Measurements from ENCODE around the gene RARG.

Gene RARG

DNA sequence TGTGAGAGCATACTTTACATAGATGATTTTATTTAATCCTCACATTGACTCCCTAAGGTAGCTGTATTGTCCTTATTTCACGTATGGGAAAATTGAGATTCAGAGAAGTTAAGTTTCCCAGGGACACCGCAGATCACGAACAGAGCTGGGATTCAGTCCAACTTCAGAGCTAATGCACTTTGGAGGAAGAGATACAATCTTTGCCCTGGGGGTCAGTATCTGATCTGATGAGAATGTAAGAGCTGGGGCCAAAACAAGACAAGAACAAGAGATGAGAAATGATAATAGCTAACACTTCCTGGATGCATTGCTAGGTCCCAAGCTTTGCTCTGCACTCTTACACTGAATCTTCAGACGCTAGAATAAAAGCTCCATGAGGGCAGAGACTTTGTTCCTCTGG is 45.3 kb downstream of the RARG start:
- TF ChIP-seq, protein P1, sequence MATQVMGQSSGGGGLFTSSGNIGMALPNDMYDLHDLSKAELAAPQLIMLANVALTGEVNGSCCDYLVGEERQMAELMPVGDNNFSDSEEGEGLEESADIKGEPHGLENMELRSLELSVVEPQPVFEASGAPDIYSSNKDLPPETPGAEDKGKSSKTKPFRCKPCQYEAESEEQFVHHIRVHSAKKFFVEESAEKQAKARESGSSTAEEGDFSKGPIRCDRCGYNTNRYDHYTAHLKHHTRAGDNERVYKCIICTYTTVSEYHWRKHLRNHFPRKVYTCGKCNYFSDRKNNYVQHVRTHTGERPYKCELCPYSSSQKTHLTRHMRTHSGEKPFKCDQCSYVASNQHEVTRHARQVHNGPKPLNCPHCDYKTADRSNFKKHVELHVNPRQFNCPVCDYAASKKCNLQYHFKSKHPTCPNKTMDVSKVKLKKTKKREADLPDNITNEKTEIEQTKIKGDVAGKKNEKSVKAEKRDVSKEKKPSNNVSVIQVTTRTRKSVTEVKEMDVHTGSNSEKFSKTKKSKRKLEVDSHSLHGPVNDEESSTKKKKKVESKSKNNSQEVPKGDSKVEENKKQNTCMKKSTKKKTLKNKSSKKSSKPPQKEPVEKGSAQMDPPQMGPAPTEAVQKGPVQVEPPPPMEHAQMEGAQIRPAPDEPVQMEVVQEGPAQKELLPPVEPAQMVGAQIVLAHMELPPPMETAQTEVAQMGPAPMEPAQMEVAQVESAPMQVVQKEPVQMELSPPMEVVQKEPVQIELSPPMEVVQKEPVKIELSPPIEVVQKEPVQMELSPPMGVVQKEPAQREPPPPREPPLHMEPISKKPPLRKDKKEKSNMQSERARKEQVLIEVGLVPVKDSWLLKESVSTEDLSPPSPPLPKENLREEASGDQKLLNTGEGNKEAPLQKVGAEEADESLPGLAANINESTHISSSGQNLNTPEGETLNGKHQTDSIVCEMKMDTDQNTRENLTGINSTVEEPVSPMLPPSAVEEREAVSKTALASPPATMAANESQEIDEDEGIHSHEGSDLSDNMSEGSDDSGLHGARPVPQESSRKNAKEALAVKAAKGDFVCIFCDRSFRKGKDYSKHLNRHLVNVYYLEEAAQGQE (IDR thresholded peaks at IDR 0.05; ENCODE audit: low read depth) = no peak
- TF ChIP-seq CEBPB (IDR thresholded peaks at IDR 0.05) = no peak
- TF ChIP-seq TAF1 (IDR thresholded peaks at IDR 0.05; ENCODE audit: low read depth) = no peak
- no peak for TF ChIP-seq TCF12 (IDR thresholded peaks at IDR 0.05; ENCODE audit: low read depth)
- TF ChIP-seq YY1 (IDR thresholded peaks at IDR 0.05; ENCODE audit: low read depth) = no peak
- TF ChIP-seq EGR1 (IDR thresholded peaks at IDR 0.05) = no peak
- TF ChIP-seq EP300 (IDR thresholded peaks at IDR 0.05; ENCODE audit: borderline replicate concordance) = no peak
- TF ChIP-seq, protein P2, sequence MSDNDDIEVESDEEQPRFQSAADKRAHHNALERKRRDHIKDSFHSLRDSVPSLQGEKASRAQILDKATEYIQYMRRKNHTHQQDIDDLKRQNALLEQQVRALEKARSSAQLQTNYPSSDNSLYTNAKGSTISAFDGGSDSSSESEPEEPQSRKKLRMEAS (IDR thresholded peaks at IDR 0.05) = no peak
- TF ChIP-seq, protein P3, sequence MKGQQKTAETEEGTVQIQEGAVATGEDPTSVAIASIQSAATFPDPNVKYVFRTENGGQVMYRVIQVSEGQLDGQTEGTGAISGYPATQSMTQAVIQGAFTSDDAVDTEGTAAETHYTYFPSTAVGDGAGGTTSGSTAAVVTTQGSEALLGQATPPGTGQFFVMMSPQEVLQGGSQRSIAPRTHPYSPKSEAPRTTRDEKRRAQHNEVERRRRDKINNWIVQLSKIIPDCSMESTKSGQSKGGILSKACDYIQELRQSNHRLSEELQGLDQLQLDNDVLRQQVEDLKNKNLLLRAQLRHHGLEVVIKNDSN (IDR thresholded peaks at IDR 0.05) = no peak
- no peak for TF ChIP-seq RAD21 (IDR thresholded peaks at IDR 0.05; ENCODE audit: low read depth)
- no peak for TF ChIP-seq TEAD4 (IDR thresholded peaks at IDR 0.05)
- TF ChIP-seq FOXM1 (IDR thresholded peaks at IDR 0.05; ENCODE audit: borderline replicate concordance, low read depth) = no peak
- no peak for TF ChIP-seq CREB1 (IDR thresholded peaks at IDR 0.05; ENCODE audit: low read depth)
- TF ChIP-seq NFIC (IDR thresholded peaks at IDR 0.05) = no peak
- no peak for TF ChIP-seq ZBTB7A (IDR thresholded peaks at IDR 0.05; ENCODE audit: low read depth)

DNA sequence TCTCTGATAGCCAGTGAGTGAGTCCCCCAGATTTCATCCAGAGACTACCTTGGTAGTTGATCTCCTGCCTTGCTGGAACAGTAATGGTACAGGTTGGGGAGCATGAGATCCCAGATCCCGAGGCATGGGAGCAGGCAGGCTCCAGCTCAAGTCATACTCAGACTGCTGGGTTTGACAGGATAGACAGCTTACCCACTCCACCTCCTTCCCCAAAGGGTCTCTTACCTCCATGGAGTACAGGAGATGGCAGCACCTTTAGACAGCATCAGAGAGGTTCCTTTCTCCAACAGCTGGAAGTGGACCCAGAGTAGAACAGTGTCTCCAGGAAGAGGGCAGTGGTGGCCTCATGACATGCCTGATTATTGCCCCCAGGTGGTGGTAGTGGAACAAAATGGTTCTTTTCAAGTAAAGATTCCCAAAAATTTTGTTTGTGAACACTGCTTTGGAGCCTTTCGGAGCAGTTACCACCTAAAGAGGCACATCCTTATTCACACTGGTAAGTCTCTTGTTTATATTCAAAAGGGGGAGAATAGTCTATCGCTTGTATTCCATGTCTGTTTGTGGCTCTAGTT is 46.3 kb downstream of the RARG start:
- TF ChIP-seq TEAD4 (IDR thresholded peaks at IDR 0.05) = no peak
- no peak for TF ChIP-seq EP300 (IDR thresholded peaks at IDR 0.05; ENCODE audit: borderline replicate concordance)
- no peak for TF ChIP-seq ZBTB7A (IDR thresholded peaks at IDR 0.05; ENCODE audit: low read depth)
- no peak for TF ChIP-seq YY1 (IDR thresholded peaks at IDR 0.05; ENCODE audit: low read depth)
- TF ChIP-seq CEBPB (IDR thresholded peaks at IDR 0.05) = no peak
- TF ChIP-seq, protein P2 (IDR thresholded peaks at IDR 0.05) = no peak
- TF ChIP-seq, protein P1 (IDR thresholded peaks at IDR 0.05; ENCODE audit: low read depth) = no peak
- TF ChIP-seq TCF12 (IDR thresholded peaks at IDR 0.05; ENCODE audit: low read depth) = no peak
- no peak for TF ChIP-seq TAF1 (IDR thresholded peaks at IDR 0.05; ENCODE audit: low read depth)
- TF ChIP-seq RAD21 (IDR thresholded peaks at IDR 0.05; ENCODE audit: low read depth) = no peak
- no peak for TF ChIP-seq NFIC (IDR thresholded peaks at IDR 0.05)
- no peak for TF ChIP-seq CREB1 (IDR thresholded peaks at IDR 0.05; ENCODE audit: low read depth)

DNA sequence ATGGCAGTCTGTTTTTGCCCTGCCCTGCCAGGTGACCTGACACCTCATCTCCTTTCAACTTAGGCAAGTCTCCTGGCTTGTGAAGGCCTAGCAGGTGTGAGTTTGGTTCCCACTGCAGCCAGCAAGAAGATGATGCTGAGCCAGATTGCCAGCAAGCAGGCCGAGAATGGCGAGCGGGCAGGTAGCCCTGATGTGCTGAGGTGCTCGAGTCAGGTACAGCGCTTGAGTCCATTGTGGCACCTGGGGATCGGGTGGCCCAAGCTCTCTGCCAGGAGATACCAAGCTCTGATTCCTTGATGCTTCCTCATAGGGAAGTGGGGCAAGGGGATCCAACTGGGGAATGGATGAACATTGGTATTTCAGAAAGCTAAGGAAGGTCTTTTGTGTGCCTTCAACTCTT is 47.2 kb downstream of the RARG start:
- TF ChIP-seq ZBTB7A (IDR thresholded peaks at IDR 0.05; ENCODE audit: low read depth) = no peak
- TF ChIP-seq EGR1 (IDR thresholded peaks at IDR 0.05) = no peak
- TF ChIP-seq, protein P1 (IDR thresholded peaks at IDR 0.05; ENCODE audit: low read depth) = no peak
- TF ChIP-seq CEBPB (IDR thresholded peaks at IDR 0.05) = no peak
- TF ChIP-seq TEAD4 (IDR thresholded peaks at IDR 0.05) = no peak
- no peak for TF ChIP-seq TCF12 (IDR thresholded peaks at IDR 0.05; ENCODE audit: low read depth)
- TF ChIP-seq NFIC (IDR thresholded peaks at IDR 0.05) = no peak
- no peak for TF ChIP-seq CREB1 (IDR thresholded peaks at IDR 0.05; ENCODE audit: low read depth)
- TF ChIP-seq FOXM1 (IDR thresholded peaks at IDR 0.05; ENCODE audit: borderline replicate concordance, low read depth) = no peak
- no peak for TF ChIP-seq RAD21 (IDR thresholded peaks at IDR 0.05; ENCODE audit: low read depth)
- no peak for TF ChIP-seq TAF1 (IDR thresholded peaks at IDR 0.05; ENCODE audit: low read depth)
- no peak for TF ChIP-seq EP300 (IDR thresholded peaks at IDR 0.05; ENCODE audit: borderline replicate concordance)
- TF ChIP-seq, protein P3 (IDR thresholded peaks at IDR 0.05) = no peak
- TF ChIP-seq, protein P2 (IDR thresholded peaks at IDR 0.05) = no peak
- no peak for TF ChIP-seq YY1 (IDR thresholded peaks at IDR 0.05; ENCODE audit: low read depth)

DNA sequence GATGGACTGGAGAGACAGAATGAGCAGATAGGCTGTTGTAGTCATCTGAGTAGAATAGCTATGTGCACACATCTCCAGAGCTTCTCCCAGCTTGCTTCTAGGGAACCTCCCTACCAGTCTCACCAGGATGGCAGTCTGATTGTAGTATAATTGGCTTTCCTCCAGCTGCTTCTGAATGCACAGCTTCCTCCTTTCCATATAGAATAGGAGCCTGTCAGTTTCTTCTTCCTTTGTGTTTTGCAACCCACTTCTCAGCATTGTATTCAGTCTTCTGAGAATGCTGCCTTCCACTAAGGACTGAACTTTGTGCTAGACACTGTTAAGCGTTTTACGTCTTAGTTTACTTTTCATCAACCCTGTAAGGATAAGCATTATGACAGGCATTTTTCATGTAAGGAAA is 49.1 kb downstream of the RARG start:
- TF ChIP-seq, protein P1 (IDR thresholded peaks at IDR 0.05; ENCODE audit: low read depth) = no peak
- TF ChIP-seq TAF1 (IDR thresholded peaks at IDR 0.05; ENCODE audit: low read depth) = no peak

Data from Ishikawa (cell line).